Ishikawa (cell line): Measurements from ENCODE around the gene PTPRQ.

Source experiments
- CEBPB ChIP-seq: IDR thresholded peaks from 2 replicates; pipeline ENCODE4 v1.6.1; 2012
- CREB1 ChIP-seq: IDR thresholded peaks from 2 replicates; pipeline ENCODE4 v1.6.1; 2012; ENCODE audit warnings: low read depth
- EGR1 ChIP-seq: IDR thresholded peaks from 2 replicates; pipeline ENCODE4 v1.6.1; 2012
- EP300 ChIP-seq: IDR thresholded peaks from 2 replicates; pipeline ENCODE4 v1.6.1; 2012; ENCODE audit warnings: borderline replicate concordance
- FOXM1 ChIP-seq: IDR thresholded peaks from 2 replicates; pipeline ENCODE4 v1.6.1; 2012; ENCODE audit warnings: low read depth, borderline replicate concordance
- MAX ChIP-seq: IDR thresholded peaks from 2 replicates; pipeline ENCODE4 v1.6.1; 2012
- NFIC ChIP-seq: IDR thresholded peaks from 2 replicates; pipeline ENCODE4 v1.6.1; 2012
- RAD21 ChIP-seq: IDR thresholded peaks from 2 replicates; pipeline ENCODE4 v1.6.1; 2012; ENCODE audit warnings: low read depth
- REST ChIP-seq: IDR thresholded peaks from 2 replicates; pipeline ENCODE4 v1.6.1; 2012; ENCODE audit warnings: low read depth, mild to moderate bottlenecking
- TAF1 ChIP-seq: IDR thresholded peaks from 2 replicates; pipeline ENCODE4 v1.6.1; 2012; ENCODE audit warnings: low read depth, mild to moderate bottlenecking
- TCF12 ChIP-seq: IDR thresholded peaks from 2 replicates; pipeline ENCODE4 v1.6.1; 2012; ENCODE audit warnings: low read depth
- TEAD4 ChIP-seq: IDR thresholded peaks from 2 replicates; pipeline ENCODE4 v1.6.1; 2012
- USF1 ChIP-seq: IDR thresholded peaks from 2 replicates; pipeline ENCODE4 v1.6.1; 2012
- YY1 ChIP-seq: IDR thresholded peaks from 2 replicates; pipeline ENCODE4 v1.6.1; 2012; ENCODE audit warnings: low read depth
- ZBTB7A ChIP-seq: IDR thresholded peaks from 2 replicates; pipeline ENCODE4 v1.6.1; 2012; ENCODE audit warnings: low read depth

Gene PTPRQ

GRCh38 chr12:80590085-80590484 lies 146.1 kb downstream of the PTPRQ start:
- no peak for TF ChIP-seq EP300
- no peak for TF ChIP-seq CEBPB

- TF ChIP-seq TAF1 (no peak), EGR1 (no peak), TCF12 (no peak), YY1 (no peak), ZBTB7A (no peak), MAX (no peak), CEBPB (no peak), FOXM1 (no peak), USF1 (no peak), EP300 (no peak), RAD21 (no peak), REST (no peak), NFIC (no peak), TEAD4 (no peak), CREB1 (no peak)
Observed at GRCh38 chr12:80593766-80594165, 149.7 kb downstream of the PTPRQ start.

GRCh38 chr12:80596509-80596908 lies 152.5 kb downstream of the PTPRQ start:
- TF ChIP-seq TAF1 (no peak), FOXM1 (no peak), EP300 (no peak), RAD21 (no peak), EGR1 (no peak), CREB1 (no peak), YY1 (no peak), MAX (no peak), TEAD4 (no peak), ZBTB7A (no peak), TCF12 (no peak), USF1 (no peak), CEBPB (no peak)

GRCh38 chr12:80598004-80598606 lies 154.1 kb downstream of the PTPRQ start:
- no peak for TF ChIP-seq USF1
- TF ChIP-seq TEAD4: no peak
- TF ChIP-seq CEBPB: no peak
- TF ChIP-seq MAX: no peak
- no peak for TF ChIP-seq YY1
- TF ChIP-seq ZBTB7A: no peak
- no peak for TF ChIP-seq EP300
- no peak for TF ChIP-seq FOXM1

GRCh38 chr12:80602455-80602854 lies 158.4 kb downstream of the PTPRQ start:
- no peak for TF ChIP-seq CREB1

- TF ChIP-seq TCF12: no peak
- no peak for TF ChIP-seq REST
- TF ChIP-seq USF1: no peak
- no peak for TF ChIP-seq RAD21
- TF ChIP-seq TEAD4: no peak
- TF ChIP-seq CREB1: no peak
- no peak for TF ChIP-seq YY1
- TF ChIP-seq FOXM1: no peak
- no peak for TF ChIP-seq CEBPB
- no peak for TF ChIP-seq ZBTB7A
- TF ChIP-seq TAF1: no peak
- TF ChIP-seq MAX: no peak
Observed at GRCh38 chr12:80607361-80608135, 163.5 kb downstream of the PTPRQ start.
